Heart right ventricle (tissue), 16 donors: Measurements from ENCODE around the gene CAMK1D. TPM values are rescaled to one million over a fixed set of nuclear protein-coding genes. Genes with fewer than 3 reads are reported as not detected.

Source experiments
- ATAC-seq, 8 donors: fragments of 200-7000 bp; cut with Tn5 transposase; one replicate each; pipeline ENCODE4 v1.9.1; 2020; ENCODE audit warnings: mild to moderate bottlenecking in 8 of 8, moderate library complexity in 8 of 8, moderate number of reproducible peaks in 1 of 8
- DNase-seq, 2 donors: peaks; one replicate each; pipeline ENCODE4 v3.0.0-alpha.2; 2020
- H3K27ac ChIP-seq, 10 donors: fragments of 200-600 bp; sonication (generic) in 2 of 10; one replicate each; pipeline versions ENCODE4 v1.5.0 to v1.8.0; 2020 to 2022; ENCODE audit warnings: mild to moderate bottlenecking in 3 of 10
- H3K27me3 ChIP-seq, 7 donors: fragments of 200-600 bp; one replicate each; pipeline ENCODE4 v1.8.0; 2021 to 2022; ENCODE audit warnings: mild to moderate bottlenecking in 2 of 7
- H3K36me3 ChIP-seq, 9 donors: fragments of 200-600 bp; sonication (generic) in 1 of 9; one replicate each; pipeline versions ENCODE4 v1.5.0 to v1.8.0; 2020 to 2022; ENCODE audit warnings: mild to moderate bottlenecking in 2 of 9
- H3K4me1 ChIP-seq, 9 donors: fragments of 200-600 bp; sonication (generic) in 1 of 9; one replicate each; pipeline versions ENCODE4 v1.5.0 to v1.8.0; 2020 to 2022; ENCODE audit warnings: mild to moderate bottlenecking in 4 of 9
- H3K4me3 ChIP-seq, 10 donors: fragments of 200-600 bp; sonication (generic) in 2 of 10; one replicate each; pipeline versions ENCODE4 v1.5.0 to v1.8.0; 2020 to 2022; ENCODE audit warnings: mild to moderate bottlenecking in 7 of 10, moderate library complexity in 2 of 10
- H3K9me3 ChIP-seq, 11 donors: fragments of 200-600 bp in 10 of 11; sonication (generic) in 2 of 11; one replicate each; pipeline versions ENCODE4 v1.5.0 to v1.8.0; 2013 to 2022; ENCODE audit warnings: mild to moderate bottlenecking in 2 of 11, control low read depth in 1 of 11, moderate library complexity in 1 of 11
- WGBS, 2 donors: extraction: QIAGEN DNeasy Blood & Tissue Kit; methylation state at CpG; one replicate each; pipeline ENCODE4 v1.1.7; 2013; ENCODE audit warnings: inconsistent platforms in 1 of 2; 5-methylcytosine and 5-hydroxymethylcytosine counted together
- intact Hi-C, 10 donors: fragments of 100-400 bp; cut with DNase I; formaldehyde crosslinking; loops; one replicate each; pipeline versions ENCODE4 v1.11.1 to v1.14.2; 2022
- polyA plus RNA-seq, 2 donors: library from polyadenylated mRNA; stranded (reverse); fragments of 200-250 nt; gene quantifications; one replicate each; pipeline ENCODE4 v1.2.3, GENCODE V29; 2013
- total RNA-seq, 10 donors: library from RNA; stranded (reverse); fragmentation: NEBNext Ultra II Directional in 3 of 10; extraction: Animal tissue kit (Norgen Biotek cat#: 25700) in 3 of 10; gene quantifications; one replicate each; pipeline versions ENCODE4 v1.2.1 to v1.2.4, GENCODE V29; 2021 to 2023
- TF ChIP-seq, protein P1 (sequence below), 9 donors: fragments of 200-600 bp; sonication (generic) in 2 of 9; IDR thresholded peaks; one replicate each; pipeline versions ENCODE4 v1.5.0 to v1.8.0; 2021 to 2022; ENCODE audit warnings: antibody characterized with exemption in 9 of 9, mild to moderate bottlenecking in 5 of 9, moderate library complexity in 1 of 9
- donor health status: Arrhythmogenic right ventricular cardiomyopathy.
- donor health status: ischemic (EF 13 %, LVEDD 7.1; RV severe dilation, severe dysfunction).
- donor health status: healthy with polysubstance abuse.
- donor health status: DM: no; HTN: yes; CAD: no.
- donor health status: DM: no; HTN: no; CAD: no.
- donor health status: ischemic (EF 25% LVEDD 6.9; RV normal size, moderate dysfunction).
- donor health status: ischemic (EF 25% LVEDD 5.7; RV mildly dilated, moderate dysfunction).
- donor health status: healthy.
- donor health status: DM: yes; HTN: yes; CAD: no.
- donor health status: Ischemic cardiomyopathy.
- donor health status: ischemic (EF 35%, LVEDD 5.7; RV mildly dilated, moderate dysfunction).
- donor health status: nonischemic (EF 11% LVEDD 7.7; RV severe dilation, severe dysfunction).
- donor health status: DM: yes; HTN: yes; CAD: no.
- donor health status: PGD.
- donor health status: ischemic (EF 29% LVEDD 5.4; RV normal size, mild dysfunction).
- donor health status: nonischemic (EF 23%, LVEDD 6.1; RV moderate dilation, normal function).

The CAMK1D gene
- total and polyA plus RNA-seq, 12 donors = 1.3 to 17.7 (median 2.6) TPM

DNA sequence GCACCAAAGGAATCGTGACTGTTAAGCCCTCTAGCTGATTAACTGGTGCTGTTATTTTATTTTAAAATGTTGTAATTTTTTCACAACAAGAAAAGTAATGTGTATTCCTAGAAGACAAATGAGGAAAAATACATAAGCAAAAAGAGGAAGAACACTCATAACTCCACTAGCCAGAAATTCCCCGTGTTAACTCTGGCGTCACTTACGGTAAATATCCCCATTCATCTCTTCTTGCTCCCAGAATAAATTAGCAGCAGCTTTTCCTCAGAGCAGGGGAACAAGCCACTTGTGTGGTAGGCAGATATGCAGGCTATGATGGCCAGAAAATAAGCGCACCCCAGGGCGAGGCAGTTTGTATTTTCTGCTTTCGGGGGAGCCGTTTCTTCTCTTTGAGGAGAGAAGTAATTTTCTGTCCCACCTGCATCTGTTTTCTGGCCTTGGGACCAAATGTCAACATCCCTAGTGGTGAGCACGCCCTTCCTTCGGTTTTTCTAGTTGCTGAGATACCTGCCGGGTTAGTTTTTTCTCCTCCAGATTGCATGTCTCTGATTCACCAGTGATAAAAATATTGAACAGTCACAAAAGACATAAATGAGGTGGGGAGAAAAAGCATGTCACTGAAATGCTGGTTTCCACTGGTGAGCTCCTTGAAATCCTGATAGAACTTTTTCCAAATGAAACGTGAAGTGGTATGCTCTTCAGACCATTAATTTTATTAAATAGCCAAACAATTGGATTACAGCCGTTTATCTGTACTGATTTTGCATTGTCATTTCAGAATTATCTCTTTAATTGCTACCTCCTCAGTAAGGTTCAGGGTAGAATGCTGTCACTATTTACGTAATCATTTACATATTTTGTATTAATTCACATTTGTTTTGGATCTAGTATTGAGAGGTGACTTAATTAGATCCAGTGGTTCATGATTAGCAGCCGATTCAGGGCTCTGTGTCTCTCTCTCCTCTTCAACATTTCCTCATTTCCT, 268.1 kb downstream of the CAMK1D start:
- peaks cover 0 to 15% (median 0%) of the 10 kb centered on the region in 11 donors for H3K9me3 ChIP-seq
- H3K4me1 ChIP-seq = peaks cover 0 to 18% (median 0%) of the 10 kb centered on the region in 9 donors
- H3K27me3 ChIP-seq = no peaks in the 10 kb centered on the region
- TF ChIP-seq, protein P1, sequence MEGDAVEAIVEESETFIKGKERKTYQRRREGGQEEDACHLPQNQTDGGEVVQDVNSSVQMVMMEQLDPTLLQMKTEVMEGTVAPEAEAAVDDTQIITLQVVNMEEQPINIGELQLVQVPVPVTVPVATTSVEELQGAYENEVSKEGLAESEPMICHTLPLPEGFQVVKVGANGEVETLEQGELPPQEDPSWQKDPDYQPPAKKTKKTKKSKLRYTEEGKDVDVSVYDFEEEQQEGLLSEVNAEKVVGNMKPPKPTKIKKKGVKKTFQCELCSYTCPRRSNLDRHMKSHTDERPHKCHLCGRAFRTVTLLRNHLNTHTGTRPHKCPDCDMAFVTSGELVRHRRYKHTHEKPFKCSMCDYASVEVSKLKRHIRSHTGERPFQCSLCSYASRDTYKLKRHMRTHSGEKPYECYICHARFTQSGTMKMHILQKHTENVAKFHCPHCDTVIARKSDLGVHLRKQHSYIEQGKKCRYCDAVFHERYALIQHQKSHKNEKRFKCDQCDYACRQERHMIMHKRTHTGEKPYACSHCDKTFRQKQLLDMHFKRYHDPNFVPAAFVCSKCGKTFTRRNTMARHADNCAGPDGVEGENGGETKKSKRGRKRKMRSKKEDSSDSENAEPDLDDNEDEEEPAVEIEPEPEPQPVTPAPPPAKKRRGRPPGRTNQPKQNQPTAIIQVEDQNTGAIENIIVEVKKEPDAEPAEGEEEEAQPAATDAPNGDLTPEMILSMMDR (IDR thresholded peaks at IDR 0.05) = no peak
- intact Hi-C loops = no loop called here
- no peak overlapping the region for H3K4me3 ChIP-seq
- ATAC-seq (no peak), DNase-seq (no peak)
- H3K27ac ChIP-seq = no peak overlapping the region
- no peaks in the 10 kb centered on the region for H3K36me3 ChIP-seq
- 77 to 83% methylated on average over 15 of the region's 15 CpGs for WGBS, 2 donors

DNA sequence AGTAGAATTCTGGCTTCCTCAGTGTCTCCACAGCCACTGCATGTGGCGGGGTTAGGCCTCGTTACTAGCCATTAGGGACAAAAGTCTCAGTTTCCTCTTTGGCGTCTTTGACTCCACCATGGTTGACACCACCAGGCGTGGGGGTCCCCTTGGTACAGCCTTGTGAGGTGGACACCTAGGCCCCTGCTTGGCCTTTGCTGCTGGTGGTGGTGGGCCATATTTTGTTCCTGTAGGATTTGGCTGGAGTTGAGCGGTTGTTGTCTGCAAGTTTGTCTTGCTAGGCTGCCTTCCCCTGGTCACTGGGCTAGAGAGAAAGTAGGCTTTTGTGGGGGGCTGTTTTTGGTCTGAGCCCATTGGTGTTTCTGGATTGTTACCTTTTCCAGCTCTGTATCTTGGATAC, 272.7 kb downstream of the CAMK1D start:
- Histone ChIP-seq H3K9me3 (peaks cover 0 to 19% (median 0%) of the 10 kb centered on the region in 11 donors), H3K27ac (no peak overlapping the region), H3K4me3 (no peak overlapping the region), H3K27me3 (no peaks in the 10 kb centered on the region), H3K36me3 (no peaks in the 10 kb centered on the region), H3K4me1 (peaks cover 0 to 13% (median 0%) of the 10 kb centered on the region in 9 donors)
- no peak for DNase-seq
- intact Hi-C loops = no loop called here
- WGBS, 2 donors = 90 to 96% methylated on average over 5 of the region's 5 CpGs
- no peak for ATAC-seq
- TF ChIP-seq, protein P1 (IDR thresholded peaks at IDR 0.05) = no peak

DNA sequence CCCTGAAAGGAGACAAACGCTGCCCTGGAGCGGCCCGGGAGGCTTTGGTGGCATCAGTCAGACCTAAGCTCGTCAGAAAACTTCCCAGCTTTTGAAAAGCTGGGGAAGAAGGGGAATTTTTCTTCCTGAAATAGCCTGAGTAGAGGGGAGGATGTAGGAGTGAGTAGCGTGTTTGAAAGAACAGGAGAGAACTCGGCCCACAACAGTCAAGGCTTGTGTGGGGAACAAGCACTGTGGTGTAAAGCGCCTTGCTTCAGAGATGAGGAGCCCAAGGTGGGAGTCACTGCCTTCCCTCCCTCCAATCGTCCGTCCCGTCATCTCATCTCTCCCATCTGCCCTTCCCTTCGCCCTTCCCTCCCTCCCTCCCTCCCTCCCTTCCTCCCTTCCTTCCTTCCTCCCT, 273.3 kb downstream of the CAMK1D start:
- Histone ChIP-seq H3K27me3 (no peaks in the 10 kb centered on the region), H3K4me1 (peaks cover 0 to 6% (median 0%) of the 10 kb centered on the region in 9 donors), H3K4me3 (no peak overlapping the region), H3K27ac (no peak overlapping the region), H3K36me3 (no peaks in the 10 kb centered on the region), H3K9me3 (peaks cover 0 to 19% (median 0%) of the 10 kb centered on the region in 11 donors)
- intact Hi-C loops = no loop called here
- 81 to 87% methylated on average over 11 of the region's 11 CpGs for WGBS, 2 donors
- TF ChIP-seq, protein P1 (IDR thresholded peaks at IDR 0.05) = no peak
- no peak for DNase-seq
- no peak for ATAC-seq

DNA sequence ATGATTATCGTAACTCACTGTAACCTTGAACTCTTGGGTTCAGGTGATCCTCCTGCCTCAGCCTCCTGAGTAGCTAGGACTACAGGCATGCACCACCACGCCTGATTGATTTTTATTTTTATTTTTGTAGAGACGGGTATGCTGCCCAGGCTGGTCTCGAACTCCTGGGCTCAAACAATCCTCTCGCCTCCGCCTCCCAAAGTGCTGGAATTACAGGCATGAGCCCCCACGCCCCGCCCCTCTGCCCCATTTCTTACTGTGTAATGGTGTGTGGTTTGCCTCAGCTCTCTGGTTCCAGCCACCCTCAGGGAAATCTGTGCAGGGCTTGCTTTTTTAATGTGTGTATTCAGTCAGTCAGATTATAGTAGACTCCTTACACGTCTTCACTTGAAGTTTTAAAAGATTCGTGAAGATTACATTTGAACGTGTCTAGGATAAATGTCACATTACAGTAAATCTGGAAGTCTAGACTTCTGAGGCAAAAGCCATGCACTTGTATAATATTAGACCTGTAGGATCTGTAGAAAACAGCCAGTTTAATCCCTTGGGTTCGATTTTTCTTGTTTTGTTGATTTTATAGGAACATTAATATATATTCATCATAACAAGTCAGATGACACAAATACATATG, 276.2 kb downstream of the CAMK1D start:
- no peak for DNase-seq
- H3K4me3 ChIP-seq = no peak overlapping the region
- TF ChIP-seq, protein P1 (IDR thresholded peaks at IDR 0.05) = no peak
- 90 to 93% methylated on average over 12 of the region's 12 CpGs for WGBS, 2 donors
- no peak overlapping the region for H3K27ac ChIP-seq
- peaks cover 0 to 19% (median 0%) of the 10 kb centered on the region in 11 donors for H3K9me3 ChIP-seq
- no peaks in the 10 kb centered on the region for H3K27me3 ChIP-seq
- H3K4me1 ChIP-seq = peaks cover 0 to 3% (median 0%) of the 10 kb centered on the region in 9 donors
- ATAC-seq = no peak
- intact Hi-C loops = no loop called here
- H3K36me3 ChIP-seq = no peaks in the 10 kb centered on the region
